Lung (tissue), 12 donors: Measurements from ENCODE around the gene TUFT1. TPM values are rescaled to one million over a fixed set of nuclear protein-coding genes. Genes with fewer than 3 reads are reported as not detected.
"Not testable (repeated sequence)": the region's sequence is repeated elsewhere in the genome, so short reads cannot be mapped to it uniquely, and the experiment has no call there.

Experiments
- ATAC-seq: fragments of 200-7000 bp; cut with Tn5 transposase; one replicate; pipeline ENCODE4 v1.9.1; 2020; ENCODE audit warnings: moderate number of reproducible peaks; ENCODE audit not compliant: insufficient read depth, low FRiP score
- DNase-seq, 3 donors: peaks; one replicate each; pipeline ENCODE4 v3.0.0-alpha.2; 2013 to 2017
- H3K27ac ChIP-seq, 2 donors: one replicate each; pipeline ENCODE4 v1.5.1; 2013; ENCODE audit warnings: mild to moderate bottlenecking in 2 of 2, moderate library complexity in 2 of 2, control low read depth in 1 of 2, inconsistent platforms in 1 of 2, low read depth in 1 of 2, low read length in 1 of 2
- H3K27me3 ChIP-seq, 3 donors: one replicate each; pipeline ENCODE4 v1.5.1; 2013; ENCODE audit warnings: low read length in 2 of 3; ENCODE audit not compliant: control insufficient read depth in 3 of 3, insufficient read depth in 3 of 3
- H3K36me3 ChIP-seq, 4 donors: one replicate each; pipeline ENCODE4 v1.5.1; 2013; ENCODE audit warnings: low read length in 4 of 4, mild to moderate bottlenecking in 1 of 4, moderate library complexity in 1 of 4; ENCODE audit not compliant: control insufficient read depth in 4 of 4, insufficient read depth in 4 of 4
- H3K4me1 ChIP-seq, 5 donors: one replicate each; pipeline ENCODE4 v1.5.1; 2013; ENCODE audit warnings: low read length in 5 of 5, mild to moderate bottlenecking in 2 of 5, moderate library complexity in 1 of 5; ENCODE audit not compliant: control insufficient read depth in 5 of 5, insufficient read depth in 5 of 5
- H3K4me3 ChIP-seq: one replicate; pipeline ENCODE4 v1.5.1; 2013; ENCODE audit warnings: mild to moderate bottlenecking, control low read depth, moderate library complexity
- H3K9ac ChIP-seq, 2 donors: one replicate each; pipeline ENCODE4 v1.5.1; 2013; ENCODE audit warnings: low read length in 2 of 2, control low read depth in 1 of 2; ENCODE audit not compliant: insufficient read depth in 1 of 2
- H3K9me3 ChIP-seq, 4 donors: one replicate each; pipeline ENCODE4 v1.5.1; 2013; ENCODE audit warnings: low read length in 3 of 4, mild to moderate bottlenecking in 1 of 4, moderate library complexity in 1 of 4; ENCODE audit not compliant: control insufficient read depth in 4 of 4, insufficient read depth in 3 of 4
- WGBS, 2 donors: extraction: QIAGEN DNeasy Blood & Tissue Kit; methylation state at CpG; one replicate each; pipeline ENCODE4 v1.1.7; 2013; 5-methylcytosine and 5-hydroxymethylcytosine counted together
- polyA plus RNA-seq, 2 donors: library from polyadenylated mRNA; stranded (reverse); fragments of 200-250 nt; gene quantifications; one replicate each; pipeline ENCODE4 v1.2.1, GENCODE V29; 2013
- total RNA-seq, 2 donors: library from RNA; depleted of rRNA in 1 of 2; stranded (reverse); fragments of >200 nt in 1 of 2; gene quantifications; one replicate each; pipeline ENCODE4 v1.2.1, GENCODE V29; 2014 to 2021
- TF ChIP-seq, protein P1 (sequence below): IDR thresholded peaks from 2 replicates; pipeline ENCODE4 v1.5.1; 2012; ENCODE audit warnings: mild to moderate bottlenecking; ENCODE audit errors: control extremely low read depth, extremely low read depth
- donor health status: control.
- donor health status: control.
- donor health status: Bipolar disorder and iron deficiency.
- donor health status: healthy.
- donor health status: DM: yes; HTN: yes; CAD: no.

TUFT1 gene
- total and polyA plus RNA-seq, 4 donors = 5.6 to 13.9 (median 7.7) TPM

- no peak overlapping the region for H3K4me3 ChIP-seq
- H3K36me3 ChIP-seq = no peaks in the 10 kb centered on the region
- H3K9me3 ChIP-seq = no peaks in the 10 kb centered on the region
- DNase-seq (no peak), ATAC-seq (no peak)
- peak overlapping the region in 1 of 2 donors; percentile 69 for H3K27ac ChIP-seq
- peaks cover 0 to 3% (median 0%) of the 10 kb centered on the region in 3 donors for H3K27me3 ChIP-seq
- peaks cover 0 to 6% (median 0%) of the 10 kb centered on the region in 5 donors for H3K4me1 ChIP-seq
- H3K9ac ChIP-seq = no peak overlapping the region
- WGBS, 2 donors = 96 to 98% methylated on average over 15 of the region's 15 CpGs
- TF ChIP-seq, protein P1, sequence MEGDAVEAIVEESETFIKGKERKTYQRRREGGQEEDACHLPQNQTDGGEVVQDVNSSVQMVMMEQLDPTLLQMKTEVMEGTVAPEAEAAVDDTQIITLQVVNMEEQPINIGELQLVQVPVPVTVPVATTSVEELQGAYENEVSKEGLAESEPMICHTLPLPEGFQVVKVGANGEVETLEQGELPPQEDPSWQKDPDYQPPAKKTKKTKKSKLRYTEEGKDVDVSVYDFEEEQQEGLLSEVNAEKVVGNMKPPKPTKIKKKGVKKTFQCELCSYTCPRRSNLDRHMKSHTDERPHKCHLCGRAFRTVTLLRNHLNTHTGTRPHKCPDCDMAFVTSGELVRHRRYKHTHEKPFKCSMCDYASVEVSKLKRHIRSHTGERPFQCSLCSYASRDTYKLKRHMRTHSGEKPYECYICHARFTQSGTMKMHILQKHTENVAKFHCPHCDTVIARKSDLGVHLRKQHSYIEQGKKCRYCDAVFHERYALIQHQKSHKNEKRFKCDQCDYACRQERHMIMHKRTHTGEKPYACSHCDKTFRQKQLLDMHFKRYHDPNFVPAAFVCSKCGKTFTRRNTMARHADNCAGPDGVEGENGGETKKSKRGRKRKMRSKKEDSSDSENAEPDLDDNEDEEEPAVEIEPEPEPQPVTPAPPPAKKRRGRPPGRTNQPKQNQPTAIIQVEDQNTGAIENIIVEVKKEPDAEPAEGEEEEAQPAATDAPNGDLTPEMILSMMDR = no peak
Measured at GRCh38 chr1:151518936-151519335, 21.2 kb upstream of the TUFT1 start.

DNA sequence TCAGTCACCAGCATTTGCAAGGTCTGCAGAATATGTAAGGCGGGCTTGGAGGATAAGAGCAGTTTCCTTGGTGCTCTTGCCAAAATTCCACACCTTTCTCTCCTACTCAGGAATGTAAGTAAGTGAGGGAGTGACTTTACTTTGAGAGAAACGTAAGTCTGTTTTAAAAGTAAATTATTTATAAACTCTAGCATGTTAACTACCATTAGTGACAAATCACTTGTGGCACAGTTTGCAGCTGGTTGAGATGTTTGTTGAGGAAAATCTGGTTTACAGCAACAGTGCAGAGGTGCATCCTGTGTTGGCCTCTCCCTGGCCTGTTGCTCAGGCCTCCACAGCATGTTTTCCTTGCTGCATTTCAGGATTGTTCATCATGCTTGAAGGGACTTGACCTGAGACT lies 20.4 kb upstream of the TUFT1 start:
- Histone ChIP-seq H3K27ac (peak overlapping the region in 1 of 2 donors; percentile 64), H3K4me3 (no peak overlapping the region), H3K9ac (peak overlapping the region in 1 of 2 donors; percentile 23), H3K27me3 (no peaks in the 10 kb centered on the region), H3K9me3 (no peaks in the 10 kb centered on the region), H3K36me3 (no peaks in the 10 kb centered on the region), H3K4me1 (peaks cover 0 to 2% (median 0%) of the 10 kb centered on the region in 5 donors)
- ATAC-seq (no peak), DNase-seq (no peak)
- 69 to 84% methylated on average over 2 of the region's 2 CpGs for WGBS, 2 donors
- TF ChIP-seq, protein P1 = no peak

GRCh38 chr1:151520359-151520758 lies 19.8 kb upstream of the TUFT1 start:
- DNase-seq (no peak), ATAC-seq (no peak)
- TF ChIP-seq, protein P1 = no peak
- Histone ChIP-seq H3K27ac (peak overlapping the region in 1 of 2 donors; percentile 72), H3K36me3 (peaks cover 0 to 3% (median 0%) of the 10 kb centered on the region in 4 donors), H3K4me3 (no peak overlapping the region), H3K27me3 (no peaks in the 10 kb centered on the region), H3K9me3 (no peaks in the 10 kb centered on the region), H3K4me1 (peaks cover 0 to 2% (median 0%) of the 10 kb centered on the region in 5 donors), H3K9ac (peak overlapping the region in 1 of 2 donors; percentile 23)
- WGBS, 2 donors = 86 to 96% methylated on average over 4 of the region's 4 CpGs

GRCh38 chr1:151522427-151522826 lies 17.7 kb upstream of the TUFT1 start:
- not testable (repeated sequence) for H3K9ac ChIP-seq, ATAC-seq, H3K27me3 ChIP-seq, DNase-seq, H3K4me1 ChIP-seq, H3K4me3 ChIP-seq, H3K36me3 ChIP-seq, H3K27ac ChIP-seq, H3K9me3 ChIP-seq
- 87 to 92% methylated on average over 7 of the region's 7 CpGs for WGBS, 2 donors
